ENCODE results near the gene SELENOW. TPM values are rescaled to one million over a fixed set of nuclear protein-coding genes. Genes with fewer than 3 reads are reported as not detected.

Gene SELENOW
- total and polyA plus RNA-seq, 2 of the 8 experiments (the other 6 are each of a cell fraction or from before 2014, with no cell fraction given): 371 to 588 TPM

- TF ChIP-seq HDAC2 (IDR thresholded peaks at IDR 0.05; ENCODE audit: borderline replicate concordance in 1 of 2, low read depth in 2 of 2, low read length in 2 of 2): no peak
- TF ChIP-seq ASH2L (IDR thresholded peaks at IDR 0.05; ENCODE audit: low read length): no peak
These were observed 27.9 kb downstream of the SELENOW start (continued) for GRCh38 chr19:47806435-47806834.

Measured in H1 (cell line).